Brain microvascular endothelial cell (primary cell): ENCODE results near the gene CUX1.
"Not testable (repeated sequence)": the region's sequence is repeated elsewhere in the genome, so short reads cannot be mapped to it uniquely, and the experiment has no call there.

ENCODE experiments used
- DNase-seq: peaks from one replicate; pipeline ENCODE4 v3.0.0-alpha.2; 2020
- H3K27ac ChIP-seq: fragments of 250-450 bp; sonication (Bioruptor Pico); 2 replicates; pipeline ENCODE4 v1.5.1; 2020; ENCODE audit warnings: mild to moderate bottlenecking, moderate library complexity
- H3K27me3 ChIP-seq: fragments of 250-450 bp; sonication (Bioruptor Pico); replicated peaks from 2 replicates; pipeline ENCODE4 v1.5.1; 2020; ENCODE audit warnings: mild to moderate bottlenecking
- H3K36me3 ChIP-seq: fragments of 250-450 bp; sonication (Bioruptor Pico); replicated peaks from 2 replicates; pipeline ENCODE4 v1.5.1; 2020; ENCODE audit warnings: mild to moderate bottlenecking
- H3K4me3 ChIP-seq: 2 replicates; pipeline ENCODE4 v1.5.1; 2011; ENCODE audit warnings: low read depth, mild to moderate bottlenecking, control low read depth, low read length, moderate library complexity
- CTCF ChIP-seq: IDR thresholded peaks from 2 replicates; pipeline ENCODE4 v1.5.1; 2011; ENCODE audit warnings: low read depth, mild to moderate bottlenecking, moderate library complexity, low read length, control low read depth, inconsistent platforms; ENCODE audit errors: missing control alignments
- in situ Hi-C: cut with HindIII; loops from 2 replicates; pipeline ENCODE4 v1.10.0; 2017; ENCODE audit warnings: low sequenced_read_pairs, low pct_ligation_motif_present

Gene CUX1

GRCh38 chr7:102019461-102019860 is 202.0 kb downstream of the CUX1 start:
- Histone ChIP-seq H3K4me3 (no peak overlapping the region), H3K27ac (no peak overlapping the region), H3K36me3 (no peaks in the 10 kb centered on the region), H3K27me3 (no peaks in the 10 kb centered on the region)
- in situ Hi-C loops = no loop called here
- no peak for TF ChIP-seq CTCF
- DNase-seq = no peak

- no peak for TF ChIP-seq CTCF
- H3K27ac ChIP-seq = no peak overlapping the region
- in situ Hi-C loops = no loop called here
Measured at GRCh38 chr7:102021841-102022618, 204.6 kb downstream of the CUX1 start.

GRCh38 chr7:102024005-102024768 is 206.8 kb downstream of the CUX1 start:
- TF ChIP-seq CTCF = no peak
- DNase-seq = no peak
- Histone ChIP-seq H3K36me3 (no peaks in the 10 kb centered on the region), H3K27me3 (no peaks in the 10 kb centered on the region), H3K27ac (no peak overlapping the region), H3K4me3 (no peak overlapping the region)
- in situ Hi-C loops = no loop called here

More at GRCh38 chr7:102021841-102022618, 204.6 kb downstream of the CUX1 start:
- H3K36me3 ChIP-seq = no peaks in the 10 kb centered on the region
- no peaks in the 10 kb centered on the region for H3K27me3 ChIP-seq
- H3K4me3 ChIP-seq = no peak overlapping the region
- DNase-seq = no peak

- no peak for TF ChIP-seq CTCF
- in situ Hi-C loops = no loop called here
- Histone ChIP-seq H3K36me3 (no peaks in the 10 kb centered on the region), H3K4me3 (no peak overlapping the region), H3K27ac (no peak overlapping the region), H3K27me3 (no peaks in the 10 kb centered on the region)
- no peak for DNase-seq
Measured at GRCh38 chr7:102024769-102025391, 207.5 kb downstream of the CUX1 start.

GRCh38 chr7:102025777-102026176 is 208.4 kb downstream of the CUX1 start:
- H3K4me3 ChIP-seq, H3K27me3 ChIP-seq, in situ Hi-C loops, H3K27ac ChIP-seq, H3K36me3 ChIP-seq, DNase-seq: not testable (repeated sequence)

- no peak overlapping the region for H3K27ac ChIP-seq
- no peak overlapping the region for H3K4me3 ChIP-seq
- no peak for TF ChIP-seq CTCF
- no peaks in the 10 kb centered on the region for H3K27me3 ChIP-seq
- in situ Hi-C loops = no loop called here
- no peak for DNase-seq
- H3K36me3 ChIP-seq = no peaks in the 10 kb centered on the region
Measured at GRCh38 chr7:102028206-102028826, 210.9 kb downstream of the CUX1 start.
